Fibroblast of the aortic adventitia (primary cell): ENCODE measurements around the gene SCMH1. TPM values are rescaled to one million over a fixed set of nuclear protein-coding genes. Genes with fewer than 3 reads are reported as not detected.

ENCODE experiments used
- DNase-seq: peaks from one replicate; pipeline ENCODE4 v3.0.0-alpha.2; 2010; ENCODE audit warnings: low read depth
- H3K4me3 ChIP-seq: 2 replicates; pipeline ENCODE4 v1.5.1; 2011; ENCODE audit warnings: low read depth, mild to moderate bottlenecking, control low read depth, low read length, moderate library complexity
- CTCF ChIP-seq: IDR thresholded peaks from 2 replicates; pipeline ENCODE4 v1.5.1; 2011; ENCODE audit warnings: mild to moderate bottlenecking, low read length, control low read depth, inconsistent platforms; ENCODE audit not compliant: insufficient read depth
- total RNA-seq: library from RNA; depleted of rRNA; stranded (reverse); fragments of >200 nt; gene quantifications from 2 replicates; pipeline ENCODE4 v1.2.3, GENCODE V29; 2012; ENCODE audit warnings: low replicate concordance

Gene SCMH1
- total RNA-seq, 1 donor, result 12.1 TPM

- no peak overlapping the region for H3K4me3 ChIP-seq
- no peak for TF ChIP-seq CTCF
- no peak for DNase-seq
These were observed 32.8 kb upstream of the SCMH1 start for GRCh38 chr1:41274752-41275545.

- DNase-seq, result no peak
- no peak overlapping the region for H3K4me3 ChIP-seq
- TF ChIP-seq CTCF, result no peak
These were observed 30.5 kb upstream of the SCMH1 start for GRCh38 chr1:41272601-41273000.

- H3K4me3 ChIP-seq, result no peak overlapping the region
- peak; percentile 76 for DNase-seq
- peak; percentile 98 for TF ChIP-seq CTCF
These were observed 26.2 kb upstream of the SCMH1 start for GRCh38 chr1:41268154-41268770.

GRCh38 chr1:41261926-41262618, 20.0 kb upstream of the SCMH1 start:
- DNase-seq, result no peak
- no peak for TF ChIP-seq CTCF

GRCh38 chr1:41260768-41261167, 18.7 kb upstream of the SCMH1 start:
- no peak for TF ChIP-seq CTCF
- DNase-seq, result no peak
- no peak overlapping the region for H3K4me3 ChIP-seq

More at GRCh38 chr1:41261926-41262618, 20.0 kb upstream of the SCMH1 start:
- no peak overlapping the region for H3K4me3 ChIP-seq

GRCh38 chr1:41259221-41259620, 17.1 kb upstream of the SCMH1 start:
- DNase-seq, result no peak
- no peak for TF ChIP-seq CTCF
- no peak overlapping the region for H3K4me3 ChIP-seq
